Inflammatory macrophage (primary cell): ENCODE data around the gene SERBP1.

Source experiments
- DNase-seq, 2 donors: peaks; one replicate each; pipeline ENCODE4 v3.0.0-alpha.2; 2020 to 2022
- total RNA-seq, 18 experiments: gene quantifications; one replicate each; lab custom pipeline; 2026; ENCODE audit warnings: mixed read lengths in 6 of 18, inconsistent platforms in 2 of 18; lab: John Stamatoyannopoulos, UW

The SERBP1 gene
- 109 to 367 (median 278) reads per million in 18 experiments for total RNA-seq

DNA sequence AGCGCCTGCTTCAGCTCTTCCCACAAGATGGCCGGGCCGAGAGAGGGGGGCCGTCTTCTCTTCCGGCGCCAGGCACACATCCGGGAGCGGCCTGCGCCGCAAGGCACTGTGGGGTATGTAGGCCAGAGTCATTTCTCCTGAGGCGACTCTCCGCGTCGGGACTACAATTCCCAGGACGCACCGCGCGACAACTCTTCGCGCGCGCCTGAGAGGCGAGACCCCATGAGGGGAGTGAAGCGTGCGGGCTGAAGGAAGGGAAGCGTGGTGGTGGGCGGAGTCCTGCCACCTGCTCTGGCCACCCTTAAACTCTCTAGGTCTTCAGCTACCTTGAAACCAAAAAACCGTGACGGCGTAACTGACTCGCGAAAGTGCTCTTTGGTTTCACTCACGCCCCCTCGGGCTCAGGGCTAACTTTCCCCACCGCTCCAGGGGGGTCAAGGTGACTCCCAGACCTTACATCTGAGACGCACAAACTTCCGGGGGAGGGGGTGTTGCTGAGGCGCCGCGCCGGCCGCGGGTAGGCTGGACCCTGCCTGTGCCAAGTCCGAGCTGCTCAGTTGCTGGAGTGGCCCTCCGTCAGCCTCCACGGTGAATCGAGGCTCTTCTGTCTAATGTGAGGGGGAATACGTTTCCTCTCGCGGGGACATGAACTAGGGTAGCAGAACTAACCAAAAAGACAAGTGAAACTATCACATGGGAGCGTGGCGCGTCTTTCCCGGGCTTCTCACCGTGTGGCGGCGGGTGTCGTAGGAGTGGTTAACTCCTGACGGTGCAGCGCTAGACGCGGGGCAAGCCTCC lies at the start of gene SERBP1:
Gene SERBP1 (minus strand): TSS at position 45 of the 798 bp plus-strand sequence. CDS start 102 bp downstream, outside the sequence.
- DNase-seq, result peak; percentile 97

DNA sequence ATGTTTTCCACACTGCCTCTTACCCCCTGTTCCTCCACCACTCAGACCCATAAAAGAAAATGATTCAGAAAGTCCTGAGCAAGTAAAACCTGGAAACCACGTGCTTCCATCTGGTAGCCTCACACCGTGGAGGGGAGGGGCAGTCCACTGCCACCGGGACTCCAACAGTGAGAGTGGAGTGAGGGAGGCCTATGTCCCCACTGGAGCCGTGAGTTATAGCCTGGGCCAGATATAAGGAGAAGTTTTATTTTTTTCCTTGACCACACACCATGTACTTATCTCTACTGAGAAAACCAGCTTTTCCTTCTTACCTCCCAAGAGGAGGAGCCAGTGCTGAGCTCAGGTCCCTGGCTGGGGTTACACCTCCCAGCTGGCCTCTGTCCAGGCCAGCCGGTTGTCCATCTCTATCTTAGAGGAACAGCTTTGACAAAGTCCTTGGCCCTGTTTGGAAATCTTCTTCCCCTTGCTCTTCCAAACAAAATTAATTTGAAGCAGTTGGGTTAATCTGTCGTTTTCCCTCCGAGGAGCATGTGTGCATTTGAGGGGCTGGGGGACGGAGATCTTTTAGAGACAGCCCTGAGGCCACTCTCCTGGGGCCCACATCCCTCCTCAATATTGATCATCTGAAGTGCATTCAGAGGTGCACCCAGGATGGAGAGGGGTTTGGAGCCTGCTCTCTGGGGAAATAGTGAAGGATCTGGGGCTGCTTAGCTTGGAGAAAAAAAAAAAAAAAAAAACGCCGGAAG lies 49.1 kb upstream of the SERBP1 start:
- DNase-seq, result no peak

DNA sequence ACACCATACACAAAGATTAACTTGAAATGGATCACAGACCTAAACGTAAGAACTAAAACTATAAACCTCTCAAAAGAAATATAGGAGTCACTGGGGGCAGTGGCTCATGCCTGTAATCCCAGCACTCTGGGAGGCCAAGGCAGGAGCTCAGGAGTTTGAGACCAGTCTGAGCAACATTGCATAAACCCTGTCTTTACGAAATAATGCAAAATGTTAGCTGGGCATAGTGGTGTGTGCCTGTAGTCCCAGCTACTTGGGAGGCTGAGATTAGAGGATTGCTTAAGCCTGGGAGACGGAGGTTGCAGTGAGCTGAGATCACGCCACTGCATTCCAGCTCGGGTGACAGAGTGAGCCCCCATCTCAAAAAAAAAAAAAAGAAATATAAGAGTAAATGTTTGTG lies 46.7 kb upstream of the SERBP1 start:
- no peak for DNase-seq

DNA sequence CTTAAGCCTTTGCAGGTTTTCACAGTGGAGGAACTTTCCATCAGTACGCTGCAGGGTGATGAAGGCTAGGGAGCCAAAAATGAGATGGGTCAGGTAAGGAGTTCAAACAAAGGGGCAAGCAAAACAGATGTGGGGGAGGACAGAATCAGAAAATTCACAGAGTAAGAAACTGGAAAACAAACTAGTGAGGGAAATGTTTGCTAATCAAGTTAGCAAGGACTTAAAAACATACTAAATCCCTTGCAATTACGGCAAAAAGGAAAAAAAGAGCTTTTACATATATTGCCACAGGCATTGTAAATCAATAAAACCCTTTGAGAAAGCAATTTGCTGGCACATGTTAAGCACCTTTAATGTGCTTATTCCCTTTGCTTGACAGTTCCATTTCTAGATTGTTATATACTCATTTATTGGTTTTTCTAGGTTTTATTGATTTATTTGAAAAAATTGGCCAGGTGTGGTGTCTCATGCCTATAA lies 45.8 kb upstream of the SERBP1 start:
- no peak for DNase-seq

DNA sequence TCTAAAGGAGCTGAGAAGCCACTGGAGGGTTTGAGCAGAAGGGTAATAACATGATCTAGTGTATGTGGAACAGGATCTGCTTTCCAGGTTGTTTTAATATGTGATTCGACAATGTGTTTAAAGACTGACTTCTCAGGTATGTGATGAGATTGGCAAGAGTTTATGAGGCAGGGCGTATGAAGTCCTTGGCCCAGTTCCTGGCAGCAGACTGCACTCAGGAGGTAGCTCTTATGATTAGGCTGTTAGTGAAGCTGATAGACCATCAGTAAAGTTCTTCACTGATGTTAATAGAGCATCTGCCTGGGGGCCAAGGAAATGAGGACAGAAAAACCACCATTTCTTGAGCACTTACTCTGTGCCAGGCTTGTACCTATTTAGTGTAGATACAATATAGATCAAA lies 41.9 kb upstream of the SERBP1 start:
- DNase-seq, result no peak

DNA sequence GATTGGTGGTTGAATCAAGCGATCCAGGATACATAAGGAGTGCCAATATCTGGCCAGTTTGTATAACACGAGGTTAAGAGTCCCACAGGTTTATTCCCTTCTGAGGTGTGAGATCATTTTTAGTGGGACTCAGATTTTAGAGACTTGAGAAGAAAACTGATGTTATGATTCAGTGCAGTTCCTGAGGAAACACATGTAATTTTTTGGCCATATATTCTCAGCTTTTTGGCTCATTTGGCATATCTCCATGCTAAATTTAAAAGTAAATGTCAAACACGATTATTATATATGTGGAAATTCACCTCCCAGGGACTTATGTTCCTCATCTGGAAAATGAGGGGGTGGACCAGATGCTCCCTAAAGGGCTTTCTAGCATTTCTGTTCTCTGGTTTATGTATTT lies 39.2 kb upstream of the SERBP1 start:
- DNase-seq, result no peak

DNA sequence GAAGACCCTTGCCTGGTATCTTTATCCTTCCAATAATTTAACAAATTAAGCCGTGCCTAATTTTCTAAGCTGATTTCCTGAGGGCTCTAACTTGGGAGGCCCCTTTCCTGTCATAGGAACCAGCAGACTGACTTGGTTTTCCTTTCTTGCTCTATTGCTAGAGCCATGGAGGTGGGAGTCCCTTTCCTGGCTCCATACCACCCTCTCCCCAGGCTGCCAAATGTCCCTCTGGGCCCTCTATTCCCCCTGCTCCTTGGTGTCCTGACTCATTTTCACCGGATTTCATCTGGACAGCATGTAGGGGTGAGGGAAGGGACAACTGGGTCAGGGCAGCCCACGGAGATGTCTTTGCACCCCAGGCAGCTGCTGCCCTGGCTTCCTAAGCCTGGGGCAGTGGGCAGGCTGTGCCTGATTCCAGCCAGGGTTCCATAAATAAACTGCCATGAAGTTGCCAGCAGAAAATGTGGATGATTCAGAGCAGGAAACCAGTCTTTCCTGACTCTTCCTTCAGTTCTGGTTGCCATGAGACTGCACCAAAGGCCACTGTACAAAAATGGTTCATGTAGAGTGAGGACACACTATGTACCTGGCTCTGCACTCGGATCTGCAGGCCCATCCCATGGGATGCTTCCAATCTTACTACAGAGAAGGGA lies 38.0 kb upstream of the SERBP1 start:
- no peak for DNase-seq

DNA sequence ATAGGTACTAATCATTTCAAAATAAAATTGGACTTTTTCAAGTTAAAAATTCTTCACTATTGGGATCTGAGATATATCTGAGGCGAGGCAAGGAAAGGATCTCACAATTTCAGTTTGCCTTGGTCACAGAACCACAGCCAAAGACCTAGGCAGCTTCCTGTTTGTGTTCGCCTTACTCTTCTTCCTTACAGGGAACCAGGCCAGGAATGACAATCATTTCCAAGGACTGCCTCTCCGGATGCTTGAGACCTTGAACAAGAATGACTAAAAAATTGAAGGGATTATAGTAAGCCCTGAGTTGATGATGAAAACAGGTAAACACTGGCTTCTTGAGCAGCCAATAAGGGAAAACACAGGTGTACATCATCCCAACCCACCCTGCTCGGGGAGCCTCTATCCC lies 35.2 kb upstream of the SERBP1 start:
- no peak for DNase-seq

DNA sequence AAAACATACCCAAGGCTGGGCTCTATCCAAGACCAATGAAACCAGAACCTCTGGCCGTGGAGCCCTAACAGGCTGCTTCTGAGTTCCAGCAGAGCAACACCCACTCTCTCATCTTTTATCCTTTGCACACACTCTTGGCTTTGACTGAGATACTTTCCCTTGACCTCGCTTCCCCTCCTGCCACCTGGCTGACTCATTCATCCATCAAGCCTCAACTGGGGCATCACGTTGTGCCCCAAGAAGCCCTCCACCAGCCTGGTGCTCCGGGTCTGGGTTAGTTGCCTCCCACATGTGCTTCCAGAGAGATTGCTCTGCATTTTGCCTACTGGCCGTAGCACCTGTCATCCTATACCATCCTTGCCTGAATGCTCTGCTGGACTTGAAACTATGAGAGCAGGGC lies 34.5 kb upstream of the SERBP1 start:
- DNase-seq, result no peak

DNA sequence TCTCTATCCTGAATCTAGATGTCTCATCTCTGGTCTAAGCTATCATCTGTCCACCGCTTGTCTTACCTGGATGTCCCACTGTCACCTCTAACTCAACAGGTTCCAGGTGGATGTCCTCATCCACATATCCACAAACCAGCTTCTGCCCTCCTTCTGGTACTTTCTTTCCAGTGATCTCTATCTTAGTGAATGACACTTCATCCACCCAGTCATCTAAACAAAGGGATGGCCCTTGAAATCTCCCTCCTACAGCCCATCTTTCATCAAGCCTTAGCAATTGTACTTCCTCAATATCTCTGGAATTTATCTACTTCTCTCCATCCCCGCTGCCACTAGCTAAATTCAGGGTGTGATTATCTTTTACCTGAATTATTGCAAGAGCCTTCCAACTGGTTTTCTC lies 33.9 kb upstream of the SERBP1 start:
- DNase-seq, result no peak

DNA sequence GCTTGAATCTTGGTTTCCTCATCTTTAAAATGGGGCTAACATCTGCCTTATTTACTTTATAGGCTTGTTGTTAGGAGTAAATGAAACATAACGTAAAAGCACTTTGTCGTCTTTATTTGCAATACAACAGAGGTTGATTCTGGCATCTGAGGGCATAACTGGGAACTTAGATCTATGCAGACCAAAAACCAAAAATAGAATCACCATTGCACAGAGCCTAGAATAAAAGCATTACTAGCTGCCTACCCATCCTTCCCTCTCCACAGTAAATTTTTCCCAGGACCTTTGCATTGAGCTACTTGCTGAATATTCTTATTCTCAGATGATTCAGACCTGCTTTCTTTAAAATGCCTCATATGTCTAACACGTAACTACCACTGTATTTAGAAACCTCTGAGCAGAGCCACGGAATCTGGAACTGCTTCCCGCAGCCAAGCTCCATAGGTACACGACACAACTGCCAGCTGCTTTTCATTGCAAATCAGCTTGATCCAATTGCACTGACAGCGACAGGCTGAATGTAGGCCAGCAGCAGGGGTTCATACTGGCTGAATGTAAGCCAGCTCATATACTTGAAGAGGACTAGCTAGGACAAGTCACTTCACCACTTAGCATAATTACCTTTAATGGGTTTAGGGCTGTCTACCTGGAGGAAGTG lies 33.2 kb upstream of the SERBP1 start:
- no peak for DNase-seq

DNA sequence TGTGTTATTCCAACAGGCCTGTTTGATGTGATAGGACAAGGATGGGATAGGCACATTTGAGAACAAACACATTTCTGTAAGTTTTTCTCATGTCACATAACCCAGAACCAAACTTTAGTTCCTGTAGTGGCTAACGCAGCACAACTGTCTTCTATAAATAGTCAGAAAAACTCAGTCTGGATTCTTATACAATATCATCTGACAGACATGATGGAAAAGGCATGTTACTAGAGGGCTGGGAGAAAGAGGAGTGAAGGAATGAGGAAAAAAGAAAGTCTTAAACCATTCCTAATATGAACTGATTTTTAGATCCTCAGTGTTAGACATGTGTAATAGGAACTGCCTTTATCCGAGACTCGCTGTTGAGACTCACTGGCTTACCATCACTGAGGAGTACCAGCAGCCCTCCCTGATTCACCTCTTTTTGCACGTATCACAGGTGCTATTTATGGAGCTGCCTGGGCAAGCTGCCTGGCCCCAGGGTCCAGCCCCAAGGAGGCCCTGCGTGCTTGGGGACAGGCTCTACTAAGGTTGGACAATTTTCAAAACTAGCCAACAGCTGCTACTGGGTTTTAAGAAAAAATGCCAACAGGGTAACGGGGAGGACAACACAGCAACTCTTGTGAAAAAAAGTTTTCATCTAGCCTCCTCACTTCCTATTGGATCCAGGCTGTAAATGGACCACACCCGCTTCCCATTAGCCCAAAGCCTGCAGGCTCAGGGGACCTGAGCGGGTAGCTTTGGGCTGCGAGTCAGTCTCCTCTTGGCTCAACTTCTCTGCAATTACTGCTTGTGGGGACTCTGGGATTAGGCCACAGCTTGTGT lies 30.7 kb upstream of the SERBP1 start:
- DNase-seq, result no peak

DNA sequence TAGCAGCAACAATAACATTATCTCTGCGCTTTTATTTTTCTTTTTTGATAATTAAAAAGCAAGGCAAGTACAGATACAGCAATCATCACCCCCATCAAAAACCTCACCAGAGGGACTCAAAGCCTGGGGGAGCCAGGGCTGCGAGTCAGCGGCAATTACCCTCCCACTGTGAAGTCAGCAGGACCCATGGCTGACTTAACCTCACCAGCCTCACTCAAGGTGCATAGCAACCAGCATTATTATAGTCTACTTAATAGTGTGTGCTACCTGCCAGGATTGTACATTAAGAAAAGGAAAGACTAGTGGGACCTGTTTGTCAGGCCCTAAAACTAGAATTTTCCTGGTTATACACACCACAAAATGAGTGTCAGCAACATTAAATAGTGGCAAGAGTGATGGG lies 28.9 kb upstream of the SERBP1 start:
- DNase-seq, result no peak

DNA sequence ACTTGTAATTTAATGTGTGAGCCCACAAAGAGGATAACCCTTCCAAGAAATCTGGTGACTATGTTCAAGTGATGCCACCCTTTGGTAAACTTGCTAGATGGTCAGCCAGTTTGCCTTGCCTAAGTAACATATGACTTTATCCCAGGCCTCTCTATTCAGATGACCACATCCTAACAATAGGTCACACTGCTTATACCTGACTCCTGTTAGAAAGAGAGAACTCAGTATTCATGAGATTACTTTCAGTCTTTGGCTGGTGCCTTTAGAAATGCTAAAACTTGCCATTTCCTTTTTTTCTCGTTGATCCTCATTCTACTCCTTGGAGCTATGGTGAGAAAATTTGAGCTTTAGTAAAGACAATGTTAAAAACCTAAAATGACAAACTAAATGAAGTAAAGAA lies 28.5 kb upstream of the SERBP1 start:
- DNase-seq, result no peak

DNA sequence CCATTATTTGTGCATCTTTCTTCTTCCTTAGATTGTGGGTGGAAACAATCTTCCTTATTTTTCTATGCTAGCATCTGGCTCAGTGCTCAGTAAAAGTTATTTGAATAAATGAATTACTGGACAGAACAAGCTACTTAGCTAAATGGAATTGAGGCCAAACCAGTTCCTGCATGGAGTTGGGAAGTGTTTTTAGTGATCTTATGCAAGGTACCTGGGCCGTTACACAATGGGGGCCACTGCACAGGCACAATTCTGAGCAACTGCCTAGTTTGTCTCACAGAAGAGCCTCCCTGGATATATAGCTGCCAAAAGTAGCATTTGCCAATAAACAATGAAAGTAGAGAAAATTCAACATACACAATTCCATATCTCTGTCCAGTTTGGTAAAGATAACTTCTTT lies 27.0 kb upstream of the SERBP1 start:
- no peak for DNase-seq

DNA sequence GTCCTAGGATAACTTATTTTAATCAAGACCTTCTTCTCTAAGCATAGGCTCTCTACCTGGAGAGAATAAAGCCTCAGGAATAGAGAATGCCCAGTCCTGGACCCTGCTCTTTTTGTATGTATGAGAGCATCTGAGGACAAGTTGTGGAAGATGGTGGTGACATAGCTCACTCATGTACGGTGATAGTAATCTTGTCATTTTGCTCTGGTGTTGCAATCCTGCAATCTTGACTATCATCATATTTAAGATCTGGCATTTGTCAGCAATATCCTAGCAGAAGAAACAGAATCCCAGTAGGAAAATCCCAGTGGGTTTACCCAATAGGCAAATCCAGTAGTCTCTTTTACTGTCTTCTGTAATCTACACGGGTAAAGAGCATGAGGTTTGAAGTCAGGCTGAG lies 21.6 kb upstream of the SERBP1 start:
- no peak for DNase-seq

DNA sequence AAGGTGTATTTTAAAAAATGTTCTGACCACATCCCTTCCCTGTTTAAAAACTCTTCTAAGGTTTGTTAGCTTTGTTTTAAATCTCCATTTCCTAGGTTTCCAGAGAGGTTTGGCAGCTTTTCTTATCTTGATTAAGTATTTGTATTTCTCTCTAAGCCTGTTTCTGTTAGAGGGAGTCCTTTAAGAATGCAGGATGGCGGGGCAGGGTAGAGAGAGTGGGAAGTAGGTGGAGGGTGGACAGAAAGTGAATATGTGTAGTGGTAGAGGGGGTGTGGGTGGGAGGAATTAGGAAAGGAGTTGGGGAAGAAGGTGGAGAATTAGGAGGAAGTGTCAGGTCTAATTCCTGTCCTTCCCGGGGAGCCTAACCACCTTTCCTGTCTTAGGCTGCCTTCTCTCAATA lies 21.2 kb upstream of the SERBP1 start:
- no peak for DNase-seq

DNA sequence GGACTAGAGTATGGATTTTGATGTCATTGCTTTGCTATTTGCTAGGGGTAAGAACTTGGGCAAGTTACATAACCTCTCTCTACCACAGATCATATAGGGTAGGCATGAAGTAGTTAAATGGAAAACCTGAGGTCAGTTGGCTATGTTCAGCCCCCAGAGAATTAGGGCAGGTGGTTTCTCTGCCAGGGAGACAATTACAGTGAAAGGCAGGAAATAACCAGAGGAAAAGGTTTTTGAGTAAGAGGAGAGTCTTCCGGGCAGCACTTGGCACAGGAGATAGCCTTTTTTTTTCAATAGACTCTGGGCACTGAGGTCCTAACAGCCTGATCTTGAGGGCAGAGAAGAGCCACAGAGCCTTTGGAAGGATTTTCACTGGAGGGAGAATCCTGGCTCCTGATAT lies 16.7 kb upstream of the SERBP1 start:
- no peak for DNase-seq

DNA sequence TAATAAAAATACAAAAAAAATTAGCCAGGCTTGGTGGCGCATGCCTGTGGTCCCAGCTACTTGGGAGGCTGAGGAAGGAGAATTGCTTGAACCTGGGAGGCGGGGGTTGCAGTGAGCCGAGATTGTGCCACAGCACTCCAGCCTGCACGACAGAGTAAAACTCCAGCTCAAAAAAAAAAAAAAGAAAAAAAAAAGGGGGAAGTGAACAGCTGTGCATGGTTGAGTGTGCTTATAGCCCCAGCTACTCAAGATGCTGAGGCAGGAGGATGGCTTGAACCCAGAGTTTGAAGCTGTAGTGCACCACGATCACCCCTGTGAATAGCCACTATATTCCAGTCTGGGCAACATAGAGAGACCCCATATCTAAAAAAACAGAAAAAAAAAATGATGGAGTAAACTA lies 15.8 kb upstream of the SERBP1 start:
- DNase-seq, result peak in 1 of 2 donors; percentile 13

DNA sequence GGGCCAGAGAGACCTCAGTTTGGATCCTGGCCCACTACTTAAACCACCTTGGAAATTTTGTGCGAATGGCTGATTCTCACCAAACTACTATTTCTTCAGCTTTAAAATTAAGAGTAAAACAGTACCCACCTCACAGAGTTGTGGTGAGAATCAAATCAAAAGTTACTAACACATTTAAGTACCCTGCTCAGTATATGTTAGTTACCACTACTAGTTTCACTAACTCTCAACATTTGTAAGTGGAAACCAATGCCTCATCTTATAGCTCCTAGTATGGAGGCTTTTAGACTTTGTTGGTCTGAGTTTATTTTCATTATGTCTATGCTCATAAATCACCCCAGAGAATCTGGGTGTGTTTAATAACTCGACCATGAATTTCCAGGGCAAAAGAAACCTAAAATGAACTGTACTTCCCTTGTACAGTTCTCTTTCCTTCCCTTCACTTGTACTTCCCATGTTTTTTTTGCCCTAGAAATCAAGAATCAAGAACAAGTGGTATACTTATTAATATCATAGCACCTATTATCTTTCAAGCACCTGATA lies 11.6 kb upstream of the SERBP1 start:
- no peak for DNase-seq

DNA sequence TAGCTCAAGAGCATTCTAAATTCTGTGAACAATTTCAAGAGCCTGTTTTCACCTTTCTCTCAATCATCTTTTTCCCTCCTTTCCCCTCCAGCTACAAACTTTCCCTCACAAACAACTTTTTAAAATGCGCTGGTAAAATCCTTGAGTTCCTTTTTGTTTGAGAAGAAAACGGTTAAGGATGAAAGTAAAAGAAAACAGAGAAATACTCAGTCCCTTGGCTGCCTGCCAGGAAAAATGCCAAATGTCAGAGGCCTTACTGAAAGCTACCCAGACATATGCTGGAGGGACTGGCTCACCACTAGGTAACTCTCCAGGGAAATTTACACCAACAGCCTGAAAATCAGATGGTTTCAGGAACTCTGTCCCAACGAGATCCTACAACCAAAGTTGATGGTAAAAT lies 11.0 kb upstream of the SERBP1 start:
- no peak for DNase-seq

DNA sequence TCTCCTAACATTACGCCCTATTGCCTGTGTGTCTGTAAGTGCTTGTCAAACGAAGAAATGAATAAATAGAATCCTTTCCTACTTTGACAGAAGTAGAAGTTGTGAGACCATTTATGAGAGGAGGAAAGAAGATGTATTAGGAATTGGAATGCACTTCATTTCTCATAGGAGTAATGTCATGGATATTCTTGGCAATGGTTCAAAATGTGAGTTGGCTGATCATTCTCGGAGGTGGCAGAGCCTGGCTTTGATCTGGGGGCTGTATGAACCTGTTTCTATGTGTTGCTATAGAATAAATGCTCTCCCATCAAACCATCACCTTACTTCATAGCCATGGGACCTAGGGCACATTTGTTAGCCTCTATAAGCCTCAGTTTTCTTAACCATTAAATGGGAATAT lies 10.1 kb upstream of the SERBP1 start:
- DNase-seq, result no peak
